Measurements from ENCODE around the gene PSMC6.

- TF ChIP-seq EZH2 (IDR thresholded peaks at IDR 0.05; ENCODE audit: insufficient read depth, low read length), result no peak
- TF ChIP-seq, protein P1, sequence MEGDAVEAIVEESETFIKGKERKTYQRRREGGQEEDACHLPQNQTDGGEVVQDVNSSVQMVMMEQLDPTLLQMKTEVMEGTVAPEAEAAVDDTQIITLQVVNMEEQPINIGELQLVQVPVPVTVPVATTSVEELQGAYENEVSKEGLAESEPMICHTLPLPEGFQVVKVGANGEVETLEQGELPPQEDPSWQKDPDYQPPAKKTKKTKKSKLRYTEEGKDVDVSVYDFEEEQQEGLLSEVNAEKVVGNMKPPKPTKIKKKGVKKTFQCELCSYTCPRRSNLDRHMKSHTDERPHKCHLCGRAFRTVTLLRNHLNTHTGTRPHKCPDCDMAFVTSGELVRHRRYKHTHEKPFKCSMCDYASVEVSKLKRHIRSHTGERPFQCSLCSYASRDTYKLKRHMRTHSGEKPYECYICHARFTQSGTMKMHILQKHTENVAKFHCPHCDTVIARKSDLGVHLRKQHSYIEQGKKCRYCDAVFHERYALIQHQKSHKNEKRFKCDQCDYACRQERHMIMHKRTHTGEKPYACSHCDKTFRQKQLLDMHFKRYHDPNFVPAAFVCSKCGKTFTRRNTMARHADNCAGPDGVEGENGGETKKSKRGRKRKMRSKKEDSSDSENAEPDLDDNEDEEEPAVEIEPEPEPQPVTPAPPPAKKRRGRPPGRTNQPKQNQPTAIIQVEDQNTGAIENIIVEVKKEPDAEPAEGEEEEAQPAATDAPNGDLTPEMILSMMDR (IDR thresholded peaks at IDR 0.05; ENCODE audit: insufficient read depth, low read depth, low read length), result no peak
Observed at GRCh38 chr14:52686176-52686575, 20.8 kb upstream of the PSMC6 start.

All from astrocyte (in vitro differentiated cells and primary cell).